Stimulated activated CD4-positive, alpha-beta T cell treated with anti-CD3 and anti-CD28 coated beads, Interleukin-4, amount 100 ng/mL, for 24 hours (primary cell): ENCODE results near the gene TAS2R19.
"Not testable (repeated sequence)": the region's sequence is repeated elsewhere in the genome, so short reads cannot be mapped to it uniquely, and the experiment has no call there.

Source experiments
- DNase-seq: peaks from one replicate; pipeline ENCODE4 v3.0.0-alpha.2; 2020

Gene TAS2R19

GRCh38 chr12:11022520-11022919 is at the start of gene TAS2R19:
Gene TAS2R19 (minus strand): TSS chr12:11022620. CDS start chr12:11022571, 49 bp downstream.
- DNase-seq: no peak

GRCh38 chr12:11071414-11071813 is 49.0 kb upstream of the TAS2R19 start:
- DNase-seq: no peak

- no peak for DNase-seq
Measured at GRCh38 chr12:11070999-11071398, 48.6 kb upstream of the TAS2R19 start.

- DNase-seq: no peak
Measured at GRCh38 chr12:11069854-11070365, 47.5 kb upstream of the TAS2R19 start.

GRCh38 chr12:11067514-11067913 is 45.1 kb upstream of the TAS2R19 start:
- no peak for DNase-seq

- DNase-seq: not testable (repeated sequence)
Measured at GRCh38 chr12:11062194-11062593, 39.8 kb upstream of the TAS2R19 start, which contains the start of gene TAS2R46. Gene TAS2R46 (minus strand): TSS chr12:11062294. CDS start chr12:11062294, 0 bp downstream.

- no peak for DNase-seq
Measured at GRCh38 chr12:11059784-11060183, 37.4 kb upstream of the TAS2R19 start.

- no peak for DNase-seq
Measured at GRCh38 chr12:11059041-11059440, 36.6 kb upstream of the TAS2R19 start.

- no peak for DNase-seq
Measured at GRCh38 chr12:11055306-11055705, 32.9 kb upstream of the TAS2R19 start.

GRCh38 chr12:11049806-11050531 is 27.5 kb upstream of the TAS2R19 start:
- not testable (repeated sequence) for DNase-seq

- DNase-seq: not testable (repeated sequence)
Measured at GRCh38 chr12:11041366-11041765, 18.9 kb upstream of the TAS2R19 start.

GRCh38 chr12:11040162-11040561 is 17.7 kb upstream of the TAS2R19 start:
- DNase-seq: no peak

GRCh38 chr12:11039171-11039570 is 16.8 kb upstream of the TAS2R19 start:
- DNase-seq: no peak

- not testable (repeated sequence) for DNase-seq
Measured at GRCh38 chr12:11033959-11034358, 11.5 kb upstream of the TAS2R19 start.

- no peak for DNase-seq
Measured at GRCh38 chr12:11031307-11031706, 8.9 kb upstream of the TAS2R19 start, which contains the start of gene TAS2R31. Gene TAS2R31 (minus strand): TSS chr12:11031407. CDS start chr12:11031335, 72 bp downstream.

GRCh38 chr12:11026118-11026517 is 3.7 kb upstream of the TAS2R19 start:
- no peak for DNase-seq

GRCh38 chr12:11023387-11023786 is 967 bp upstream of the TAS2R19 start:
- DNase-seq: no peak

GRCh38 chr12:11016937-11017336 is 5.5 kb downstream of the TAS2R19 start:
- DNase-seq: no peak

- DNase-seq: no peak
Measured at GRCh38 chr12:11015775-11016430, 6.5 kb downstream of the TAS2R19 start.

- no peak for DNase-seq
Measured at GRCh38 chr12:11014234-11014633, 8.2 kb downstream of the TAS2R19 start.

GRCh38 chr12:11007608-11008007 is 14.8 kb downstream of the TAS2R19 start:
- no peak for DNase-seq

- DNase-seq: no peak
Measured at GRCh38 chr12:10998204-10998603, 24.2 kb downstream of the TAS2R19 start, which contains the start of gene TAS2R20. Gene TAS2R20 (minus strand): TSS chr12:10998304. CDS start chr12:10997875, 429 bp downstream.

- no peak for DNase-seq
Measured at GRCh38 chr12:10994307-10994706, 28.1 kb downstream of the TAS2R19 start.

GRCh38 chr12:10989107-10989506 is 33.3 kb downstream of the TAS2R19 start:
- no peak for DNase-seq
